ENCODE measurements around the gene MYO7B.
"Not testable (repeated sequence)": the region's sequence is repeated elsewhere in the genome, so short reads cannot be mapped to it uniquely, and the experiment has no call there.

MYO7B gene

GRCh38 chr2:127524198-127524834, 11.2 kb upstream of the MYO7B start:
- DNase-seq: not testable (repeated sequence)

- DNase-seq: peak; percentile 32
Observed at GRCh38 chr2:127525691-127526131, 9.8 kb upstream of the MYO7B start.

GRCh38 chr2:127526132-127527000, 9.1 kb upstream of the MYO7B start, which contains the start of gene IWS1:
Gene IWS1 (minus strand): TSS chr2:127526489. CDS start chr2:127526208, 281 bp downstream.
- peak; percentile 99 for DNase-seq

- no peak for DNase-seq
Observed at GRCh38 chr2:127527001-127527804, 8.3 kb upstream of the MYO7B start.

- DNase-seq: no peak
Observed at GRCh38 chr2:127528487-127528886, 7.0 kb upstream of the MYO7B start.

- not testable (repeated sequence) for DNase-seq
Observed at GRCh38 chr2:127529416-127529815, 6.1 kb upstream of the MYO7B start.

- peak; percentile 20 for DNase-seq
Observed at GRCh38 chr2:127530245-127531140, 5.0 kb upstream of the MYO7B start.

GRCh38 chr2:127531221-127531648, 4.2 kb upstream of the MYO7B start:
- DNase-seq: no peak

- DNase-seq: no peak
Observed at GRCh38 chr2:127532296-127532695, 3.2 kb upstream of the MYO7B start.

- DNase-seq: no peak
Observed at GRCh38 chr2:127535918-127536317, 435 bp downstream of the MYO7B start.

- DNase-seq: peak; percentile 35
Observed at GRCh38 chr2:127536707-127537541, 1.4 kb downstream of the MYO7B start.

- DNase-seq: no peak
Observed at GRCh38 chr2:127537644-127538043, 2.2 kb downstream of the MYO7B start.

GRCh38 chr2:127541809-127542208, 6.3 kb downstream of the MYO7B start:
- no peak for DNase-seq

GRCh38 chr2:127542231-127542630, 6.7 kb downstream of the MYO7B start:
- no peak for DNase-seq

GRCh38 chr2:127543013-127543501, 7.6 kb downstream of the MYO7B start:
- DNase-seq: not testable (repeated sequence)

- no peak for DNase-seq
Observed at GRCh38 chr2:127545189-127545588, 9.7 kb downstream of the MYO7B start.

GRCh38 chr2:127545796-127546195, 10.3 kb downstream of the MYO7B start:
- no peak for DNase-seq

GRCh38 chr2:127546797-127547196, 11.3 kb downstream of the MYO7B start:
- no peak for DNase-seq

GRCh38 chr2:127551221-127551930, 15.9 kb downstream of the MYO7B start:
- DNase-seq: no peak

- no peak for DNase-seq
Observed at GRCh38 chr2:127552336-127552735, 16.9 kb downstream of the MYO7B start.

Data from suppressor macrophage treated with lipopolysaccharide for 4 hours (primary cell).